Epithelial cell of proximal tubule (primary cell): ENCODE measurements around the gene DEPDC1. TPM values are rescaled to one million over a fixed set of nuclear protein-coding genes. Genes with fewer than 3 reads are reported as not detected.

Source experiments
- DNase-seq: peaks from one replicate; pipeline ENCODE4 v3.0.0-alpha.2; 2011; ENCODE audit warnings: low read depth
- H3K4me3 ChIP-seq: 2 replicates; pipeline ENCODE4 v1.5.1; 2011; ENCODE audit warnings: low read depth, mild to moderate bottlenecking, low read length
- total RNA-seq: library from RNA; depleted of rRNA; stranded (reverse); fragments of >200 nt; gene quantifications from 2 replicates; pipeline ENCODE4 v1.2.3, GENCODE V29; 2015
- TF ChIP-seq, protein P1 (sequence below): conservative IDR thresholded peaks from 2 replicates; pipeline ENCODE4 v1.5.1; 2012; ENCODE audit warnings: low read depth, mild to moderate bottlenecking, low read length

The DEPDC1 gene
- total RNA-seq, 1 donor from 2014 or later = 41.2 TPM

DNA sequence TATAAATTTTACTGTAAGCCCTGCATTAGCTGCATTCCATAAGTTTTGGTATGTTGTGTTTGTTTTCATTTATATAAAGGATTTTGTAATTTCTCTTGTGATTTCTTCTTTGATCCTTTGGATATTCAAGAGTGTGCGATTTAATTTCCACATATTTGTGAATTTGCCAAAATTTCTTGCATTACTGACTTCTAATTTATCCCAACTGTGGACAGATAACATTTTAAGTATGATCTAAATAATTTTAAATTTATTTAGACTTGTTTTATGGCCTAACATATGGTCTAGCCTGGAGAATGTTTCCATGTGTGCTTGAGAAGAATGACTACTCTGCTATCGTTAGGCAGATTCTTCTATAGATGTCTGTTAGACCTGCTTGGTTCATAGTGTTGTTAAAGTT lies 70.3 kb downstream of the DEPDC1 start:
- TF ChIP-seq, protein P1, sequence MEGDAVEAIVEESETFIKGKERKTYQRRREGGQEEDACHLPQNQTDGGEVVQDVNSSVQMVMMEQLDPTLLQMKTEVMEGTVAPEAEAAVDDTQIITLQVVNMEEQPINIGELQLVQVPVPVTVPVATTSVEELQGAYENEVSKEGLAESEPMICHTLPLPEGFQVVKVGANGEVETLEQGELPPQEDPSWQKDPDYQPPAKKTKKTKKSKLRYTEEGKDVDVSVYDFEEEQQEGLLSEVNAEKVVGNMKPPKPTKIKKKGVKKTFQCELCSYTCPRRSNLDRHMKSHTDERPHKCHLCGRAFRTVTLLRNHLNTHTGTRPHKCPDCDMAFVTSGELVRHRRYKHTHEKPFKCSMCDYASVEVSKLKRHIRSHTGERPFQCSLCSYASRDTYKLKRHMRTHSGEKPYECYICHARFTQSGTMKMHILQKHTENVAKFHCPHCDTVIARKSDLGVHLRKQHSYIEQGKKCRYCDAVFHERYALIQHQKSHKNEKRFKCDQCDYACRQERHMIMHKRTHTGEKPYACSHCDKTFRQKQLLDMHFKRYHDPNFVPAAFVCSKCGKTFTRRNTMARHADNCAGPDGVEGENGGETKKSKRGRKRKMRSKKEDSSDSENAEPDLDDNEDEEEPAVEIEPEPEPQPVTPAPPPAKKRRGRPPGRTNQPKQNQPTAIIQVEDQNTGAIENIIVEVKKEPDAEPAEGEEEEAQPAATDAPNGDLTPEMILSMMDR = no peak
- no peak for DNase-seq
- no peak overlapping the region for H3K4me3 ChIP-seq

Other genes with a start within 250 kb of the DEPDC1 start
- gene RPE65, start 47.1 kb downstream of the DEPDC1 start, total RNA-seq = not detected in 2 replicates